Stimulated activated CD8-positive, alpha-beta memory T cell treated with anti-CD3 and anti-CD28 coated beads, Interleukin-4, amount 100 ng/mL, for 48 hours (primary cell): Measurements from ENCODE around the gene STXBP1.

Source experiments
- DNase-seq: peaks from one replicate; pipeline ENCODE4 v3.0.0-alpha.2; 2020

STXBP1 gene

DNA sequence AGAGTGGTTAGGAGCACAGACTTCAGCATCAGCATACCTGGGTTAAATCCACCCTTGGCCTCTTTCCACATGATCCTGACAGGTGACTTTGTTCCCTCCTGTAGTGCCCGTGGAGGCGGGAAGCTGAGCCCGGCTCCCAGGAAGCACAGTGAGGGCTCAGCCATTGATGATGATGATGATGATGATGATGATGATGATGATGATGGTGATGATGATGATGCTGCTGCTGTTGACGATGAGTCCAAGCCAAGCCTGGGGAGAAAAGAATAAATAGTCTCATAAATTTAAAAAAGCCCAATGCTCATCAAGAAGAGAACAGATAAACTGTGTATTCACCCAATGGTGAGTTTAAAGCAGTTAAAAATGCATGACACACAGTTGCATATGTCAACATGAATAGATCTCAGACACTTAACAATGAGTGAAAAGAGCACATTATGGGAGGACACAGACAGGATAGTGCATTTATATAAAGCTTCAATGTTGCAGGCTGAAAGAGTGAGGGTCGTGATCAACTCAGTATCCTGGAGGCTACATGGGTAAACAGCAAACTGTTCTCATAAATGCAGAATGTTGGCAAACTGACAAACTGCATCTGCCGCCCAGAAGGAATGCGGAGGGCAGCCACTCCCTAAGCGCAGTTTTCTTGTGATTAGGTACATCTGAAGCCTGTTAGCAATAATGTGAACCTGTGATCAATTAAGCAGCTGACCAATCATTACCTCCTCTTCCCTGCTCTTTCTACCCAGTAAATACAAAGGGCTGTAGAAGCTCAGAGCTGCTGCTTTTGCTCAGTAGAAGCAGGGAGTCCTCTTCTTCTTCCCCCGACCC, 83.0 kb downstream of the STXBP1 start:
- DNase-seq, result no peak

DNA sequence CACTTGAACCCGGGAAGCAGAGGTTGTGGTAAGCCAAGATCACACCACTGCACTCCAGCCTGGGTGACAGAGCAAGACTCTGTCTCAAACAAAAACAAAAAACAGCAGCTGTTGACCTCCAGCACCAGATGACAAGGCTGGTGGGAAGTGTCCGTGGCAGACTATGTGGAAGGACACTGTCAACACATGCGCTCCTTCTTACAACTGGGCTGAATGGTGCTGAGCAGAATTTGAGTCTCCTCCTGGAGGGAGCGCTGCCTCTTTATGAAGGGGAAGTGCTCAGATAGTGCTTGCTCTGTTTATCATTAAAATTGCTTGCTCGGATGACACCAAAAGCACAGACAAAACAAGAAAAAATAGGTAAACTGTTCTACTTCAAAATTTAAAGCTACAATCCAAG, 85.5 kb downstream of the STXBP1 start:
- no peak for DNase-seq

DNA sequence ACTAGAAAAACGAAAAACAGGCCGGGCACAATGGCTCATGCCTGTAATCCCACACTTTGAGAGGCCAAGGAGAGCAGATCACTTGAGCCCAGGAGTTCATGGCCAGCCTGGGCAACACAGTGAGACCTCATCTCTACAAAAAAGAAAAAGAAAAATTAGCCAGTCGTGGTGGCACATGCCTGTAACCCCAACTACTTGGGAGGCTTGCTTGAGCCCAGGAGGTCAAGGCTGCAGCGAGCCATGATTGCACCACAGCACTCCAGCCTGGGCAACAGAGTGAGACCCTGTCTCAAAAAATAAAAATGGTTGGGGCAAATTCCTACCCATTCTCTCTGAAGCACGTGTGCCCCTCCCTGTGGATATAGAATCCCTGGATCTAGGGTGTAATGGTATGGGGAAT, 86.3 kb downstream of the STXBP1 start:
- DNase-seq, result no peak

DNA sequence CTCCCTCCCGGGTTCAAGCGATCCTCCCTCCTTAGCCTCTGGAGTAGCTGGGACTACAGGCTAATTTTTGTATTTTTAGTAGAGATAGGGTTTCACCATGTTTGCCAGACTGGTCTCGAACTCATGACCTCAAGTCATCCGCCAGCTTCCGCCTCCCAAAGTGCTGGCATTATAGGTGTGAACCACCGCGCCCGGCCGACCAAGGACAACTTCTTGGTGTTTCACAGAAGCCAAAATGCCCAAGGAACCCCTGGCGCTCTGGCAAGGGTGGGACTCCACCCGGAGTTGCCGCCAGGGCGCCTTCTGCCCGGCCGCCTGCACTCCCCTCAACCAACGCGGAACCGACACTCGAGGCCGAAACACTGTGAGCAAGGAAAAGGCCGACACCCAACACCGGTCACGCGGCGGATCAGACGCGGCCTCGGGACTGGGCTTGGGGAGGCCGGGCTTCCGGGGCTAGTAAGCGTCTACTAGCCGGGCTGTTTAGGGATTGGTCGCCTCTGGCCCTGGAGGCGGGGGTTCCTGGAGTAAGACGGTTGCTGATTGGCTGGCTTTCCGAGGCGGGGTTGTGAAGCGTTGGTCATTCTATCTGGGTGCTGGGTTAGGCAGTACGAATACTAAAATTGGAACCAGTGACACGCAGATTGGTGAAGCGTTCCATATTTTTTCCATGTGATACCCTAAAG, 87.1 kb downstream of the STXBP1 start:
- peak; percentile 91 for DNase-seq

DNA sequence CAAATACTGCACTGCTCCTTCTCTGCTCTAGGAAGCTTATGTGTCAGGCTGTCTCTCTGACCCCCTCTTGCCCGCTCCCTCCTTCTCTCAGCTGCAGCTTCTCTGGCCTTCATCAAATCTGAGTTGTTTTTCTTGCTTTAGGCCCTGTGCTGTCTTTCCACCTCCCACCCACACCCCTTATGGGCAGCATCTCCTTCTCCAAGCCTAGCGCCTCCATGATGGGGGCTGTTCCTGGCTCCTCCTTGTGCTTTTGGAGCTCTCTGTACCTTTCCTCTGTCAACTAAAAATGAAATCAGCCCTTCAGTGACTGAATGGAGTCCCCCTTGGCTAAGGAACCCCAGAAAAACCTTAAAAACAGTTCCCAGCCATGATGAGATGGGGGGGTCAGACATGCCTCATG, 88.1 kb downstream of the STXBP1 start:
- no peak for DNase-seq

DNA sequence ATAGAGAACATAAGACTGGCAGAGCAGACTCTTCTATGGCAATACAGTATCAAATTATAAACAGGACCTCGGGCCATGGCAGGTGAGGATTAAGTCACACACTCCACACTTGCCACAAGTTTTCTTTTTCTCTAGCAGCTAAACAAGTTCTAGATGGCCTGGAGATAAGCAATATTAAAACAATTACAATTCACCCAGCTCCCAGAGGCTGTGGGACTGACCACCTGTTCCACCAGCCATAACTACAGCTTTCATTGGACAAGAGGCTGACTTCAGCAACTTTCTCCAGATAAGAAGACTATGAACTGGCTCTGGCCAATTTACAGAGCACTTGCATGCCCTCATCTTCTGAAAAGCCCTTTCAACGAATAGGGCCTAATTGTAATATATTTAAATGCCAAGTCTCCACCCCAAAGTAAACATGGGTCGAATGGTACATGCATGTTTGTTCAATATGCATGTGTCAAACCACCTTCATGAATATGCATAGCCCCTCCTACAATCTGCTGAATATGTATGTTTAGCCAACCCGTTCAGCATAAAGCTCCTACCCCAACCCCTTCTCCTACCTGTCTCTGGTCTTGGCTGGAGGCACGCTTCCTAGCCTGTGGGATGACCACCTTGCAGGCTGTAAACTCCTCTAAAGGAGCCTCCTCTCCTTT, 88.6 kb downstream of the STXBP1 start:
- DNase-seq, result no peak

DNA sequence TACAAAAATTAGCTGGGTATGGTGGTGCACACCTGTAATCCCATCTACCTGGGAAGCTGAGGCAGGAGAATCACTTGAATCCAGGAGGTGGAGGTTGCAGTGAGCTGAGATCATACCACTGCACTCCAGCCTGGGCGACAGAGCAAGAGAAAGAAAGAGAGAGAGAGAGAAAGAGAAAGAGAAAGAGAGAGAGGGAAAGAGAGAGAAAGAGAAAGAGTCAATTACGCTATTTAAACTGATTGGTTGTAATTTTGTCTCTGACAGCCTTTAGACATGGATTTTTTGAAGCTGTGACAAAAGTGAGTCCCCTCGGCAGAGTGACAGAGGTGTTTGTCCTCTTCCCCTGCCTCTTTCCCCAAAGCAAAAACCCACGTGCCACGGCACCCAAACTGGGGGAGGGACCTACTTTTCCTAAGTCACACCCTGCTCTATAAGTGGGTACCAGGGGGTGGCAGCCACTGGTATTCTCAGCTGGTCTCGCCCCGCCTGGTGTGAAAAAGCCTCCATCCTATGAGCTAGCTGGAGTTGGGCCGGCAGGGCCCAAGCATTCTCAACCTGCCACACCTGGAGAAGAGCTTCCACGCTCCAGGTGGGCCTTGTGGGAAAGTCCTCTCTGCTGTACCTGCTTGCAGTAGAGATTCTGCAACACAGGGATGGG, 91.3 kb downstream of the STXBP1 start:
- DNase-seq, result no peak

DNA sequence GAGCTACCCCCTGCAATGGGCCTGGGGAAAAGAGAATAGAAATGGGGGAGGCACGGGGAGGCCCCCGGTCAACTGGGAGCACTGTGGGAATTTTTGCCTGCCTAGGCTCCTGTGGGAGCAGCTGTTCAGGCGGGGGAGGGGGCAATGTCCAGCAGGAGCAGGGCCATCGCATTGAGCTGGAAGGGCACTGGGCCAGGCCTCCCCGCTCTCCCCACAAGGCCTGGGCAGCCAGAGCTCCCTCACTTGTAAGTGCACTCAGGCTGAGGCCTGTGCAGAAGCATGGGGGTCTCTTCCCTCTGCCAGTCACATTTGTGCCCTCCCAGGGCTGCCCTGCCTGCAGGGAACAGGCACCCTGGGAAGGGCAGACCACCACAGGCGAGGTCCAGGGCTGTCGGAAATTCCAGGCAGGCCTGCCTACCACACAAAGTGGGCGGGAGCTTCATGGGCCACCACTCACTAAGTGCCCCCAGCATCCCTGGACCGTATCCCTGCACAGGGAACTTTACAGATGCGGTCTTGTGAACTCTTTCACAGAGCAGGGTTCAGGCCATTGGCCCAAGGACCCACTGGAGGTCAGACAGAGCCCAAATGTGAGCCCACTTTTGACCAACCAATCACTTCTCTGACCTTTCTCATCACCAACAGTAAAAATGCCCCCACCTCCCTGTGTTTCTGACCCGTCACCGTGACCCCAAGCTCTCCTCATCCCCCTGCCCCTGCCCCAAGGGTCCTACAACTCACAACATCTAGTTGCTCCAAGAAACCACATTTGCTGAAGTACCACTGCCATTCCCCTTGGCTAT, 93.7 kb downstream of the STXBP1 start:
- DNase-seq, result no peak

DNA sequence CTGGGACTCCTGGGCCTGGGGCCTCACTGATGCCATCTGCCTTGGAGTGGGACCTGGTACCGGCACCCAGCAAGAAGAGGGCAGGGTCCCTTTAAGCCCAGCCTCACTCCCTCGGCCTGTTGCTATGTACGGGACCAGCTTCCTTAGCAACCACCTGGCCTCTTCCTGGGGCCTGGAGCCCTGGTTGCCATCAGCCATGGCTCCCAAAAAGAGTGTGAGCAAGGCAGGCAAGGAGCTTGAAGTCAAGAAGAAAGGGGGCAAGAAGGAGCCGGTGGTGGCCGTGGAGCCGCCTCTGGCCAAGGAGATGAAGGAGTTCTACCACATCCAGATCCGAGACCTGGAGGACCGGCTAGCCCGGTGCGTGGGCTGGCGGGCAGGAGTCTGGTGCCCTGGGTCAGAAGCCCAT, 94.8 kb downstream of the STXBP1 start, which contains the start of gene CFAP157:
Gene CFAP157, plus strand, starts transcription at position 153 of the 406 bp plus-strand sequence. Its CDS starts 44 bp downstream, at position 197.
- DNase-seq, result no peak

DNA sequence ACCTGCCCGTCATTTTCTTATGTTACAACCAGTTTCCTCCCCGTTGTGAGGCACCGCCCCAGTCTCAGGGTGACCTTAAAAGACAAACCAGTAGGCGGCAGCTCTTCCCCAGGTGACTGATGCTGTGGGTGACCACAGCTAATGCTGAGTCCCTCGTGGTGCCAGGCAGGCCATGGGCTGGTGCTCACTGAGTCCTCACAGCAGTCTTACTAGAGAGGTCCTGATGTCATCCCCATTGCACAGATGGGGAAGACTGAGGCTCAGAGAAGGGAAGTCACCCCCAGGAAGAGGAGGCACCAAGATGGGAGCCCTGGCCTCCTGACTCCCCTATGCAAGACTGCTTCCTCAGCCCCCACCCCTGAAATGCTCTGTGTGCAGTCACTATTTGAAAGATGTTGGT, 95.7 kb downstream of the STXBP1 start:
- peak; percentile 50 for DNase-seq

DNA sequence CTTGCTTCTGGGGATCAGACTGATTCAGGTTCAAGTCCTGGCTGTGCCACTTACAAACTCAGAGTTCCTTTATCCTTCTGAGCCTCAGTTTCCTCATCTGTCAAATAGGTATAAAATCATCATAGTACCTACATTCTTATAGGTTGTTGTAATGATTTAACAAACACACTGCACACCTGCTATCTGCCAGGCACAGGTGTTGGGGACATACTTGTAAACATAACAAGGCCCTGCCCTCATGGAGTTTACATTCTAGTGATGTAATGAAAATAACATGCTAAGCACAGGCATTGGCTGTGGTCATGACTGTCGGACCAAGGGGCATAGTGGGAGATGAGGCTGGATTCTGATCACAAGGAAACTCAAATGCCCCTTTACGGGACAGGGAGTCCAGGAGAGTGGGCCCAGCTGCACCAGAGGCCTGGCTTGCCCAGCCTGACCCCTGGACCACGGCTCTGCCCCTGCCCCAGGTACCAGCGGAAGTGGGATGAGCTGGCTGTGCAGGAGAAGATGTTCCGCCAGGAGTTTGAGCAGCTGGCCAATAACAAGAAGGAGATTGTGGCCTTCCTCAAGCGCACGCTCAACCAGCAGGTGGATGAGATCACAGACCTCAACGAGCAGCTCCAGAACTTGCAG, 97.0 kb downstream of the STXBP1 start:
- no peak for DNase-seq

DNA sequence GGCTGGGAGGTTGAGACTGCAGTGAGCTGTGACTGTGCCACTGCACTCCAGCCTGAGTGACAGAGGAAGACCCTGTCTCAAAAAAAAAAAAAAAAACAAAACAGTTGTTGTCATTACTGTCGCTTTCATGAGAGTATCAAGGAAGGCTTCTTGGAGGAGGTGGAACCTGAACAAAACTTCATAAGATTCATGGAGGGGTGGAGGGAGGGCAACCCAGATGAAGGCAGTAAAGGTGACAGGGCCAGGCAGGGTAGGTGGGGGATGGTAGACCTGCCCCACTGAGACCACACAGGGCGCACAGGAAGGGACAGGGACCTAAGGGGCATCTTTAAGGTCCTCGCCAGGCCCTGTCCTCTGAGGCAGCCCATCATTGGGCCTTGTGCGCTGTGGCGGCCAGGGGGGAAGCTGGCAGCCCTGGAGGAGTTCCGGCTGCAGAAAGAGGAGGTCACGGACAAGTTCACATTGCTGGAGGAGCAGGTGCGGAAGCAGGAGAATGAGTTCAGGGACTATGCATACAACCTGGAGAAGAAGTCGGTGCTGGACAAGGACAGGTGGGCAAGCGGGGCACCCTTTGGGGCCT, 98.2 kb downstream of the STXBP1 start:
- DNase-seq, result no peak

DNA sequence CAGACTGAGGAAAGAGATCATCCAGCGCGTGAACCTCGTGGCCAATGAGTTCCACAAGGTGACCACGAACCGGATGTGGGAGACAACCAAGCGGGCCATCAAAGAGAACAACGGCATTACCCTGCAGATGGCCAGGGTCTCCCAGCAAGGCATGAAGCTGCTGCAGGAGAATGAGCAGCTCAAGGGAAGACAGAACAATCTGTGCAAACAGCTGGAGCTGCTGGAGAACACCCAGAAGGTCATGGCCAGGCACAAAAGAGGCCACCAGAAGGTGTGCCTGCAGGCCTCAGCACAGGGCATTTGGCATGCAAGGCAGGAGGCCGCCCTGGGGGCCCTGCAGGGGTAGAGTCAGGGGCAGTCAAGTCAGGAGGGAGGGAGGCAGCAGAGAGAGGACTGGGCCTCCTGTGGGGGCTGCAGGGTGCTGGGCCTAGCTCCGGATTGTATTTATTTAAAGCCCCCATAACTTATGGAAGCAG, 99.2 kb downstream of the STXBP1 start:
- no peak for DNase-seq

DNA sequence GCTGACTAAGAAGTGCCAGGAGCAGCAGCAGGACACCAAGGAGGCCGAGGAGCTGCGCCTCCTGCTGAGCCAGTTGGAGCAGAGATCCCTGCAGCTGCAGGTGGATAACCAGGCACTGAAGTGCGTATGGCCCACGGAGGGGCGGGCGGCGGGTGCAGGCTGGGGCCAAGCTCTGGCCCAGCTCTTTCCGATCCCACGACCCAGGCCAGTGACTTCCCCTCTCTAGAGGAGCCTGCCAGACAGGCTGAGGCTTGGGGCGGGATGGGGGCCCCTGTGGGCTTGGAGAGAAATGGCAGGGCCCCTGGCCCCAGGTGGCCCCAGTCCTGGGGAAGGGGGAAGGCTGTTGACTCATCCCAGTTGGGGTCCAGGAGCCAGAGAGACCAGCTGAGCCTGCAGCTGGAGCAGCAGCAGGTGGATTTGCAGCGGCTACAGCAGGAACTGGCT, 99.8 kb downstream of the STXBP1 start:
- no peak for DNase-seq

DNA sequence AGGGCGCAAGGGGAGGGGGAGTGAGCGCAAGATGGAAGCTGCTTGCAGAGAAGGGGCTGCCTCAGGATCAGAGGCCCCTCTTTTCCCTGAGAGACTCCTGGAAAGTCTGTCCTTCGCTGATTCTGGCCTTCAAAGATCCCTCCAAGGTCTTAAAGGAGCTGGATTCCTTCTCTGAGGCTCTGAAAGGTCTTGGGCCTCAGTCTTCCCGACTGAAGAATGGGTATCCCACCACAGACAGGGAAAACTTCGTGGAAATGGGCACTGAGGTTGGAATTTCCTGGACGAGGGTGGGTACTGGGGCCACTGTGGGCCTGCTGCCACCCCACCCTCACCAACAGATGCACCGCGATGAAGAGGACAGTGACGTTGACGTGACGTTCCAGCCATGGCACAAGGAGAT, 100.3 kb downstream of the STXBP1 start:
- DNase-seq, result no peak

DNA sequence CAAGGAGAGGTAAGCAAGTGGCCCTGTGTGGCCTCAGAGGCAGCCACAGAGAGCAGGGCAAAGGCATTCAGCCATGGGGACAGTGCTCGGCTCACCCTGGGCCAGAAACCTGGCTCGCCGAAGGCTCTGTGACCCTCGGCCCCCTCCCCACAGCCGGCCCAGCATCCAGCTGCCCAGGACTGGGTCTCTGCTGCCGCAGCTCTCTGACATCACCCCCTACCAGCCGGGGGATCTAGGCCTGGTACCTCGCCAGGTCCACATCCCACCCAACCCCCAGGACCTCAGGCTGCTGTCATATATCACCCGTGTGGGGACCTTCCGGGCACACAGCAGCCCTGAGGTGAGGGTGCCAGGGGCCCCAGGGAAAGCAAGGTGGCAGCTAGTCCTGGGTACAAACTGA, 100.8 kb downstream of the STXBP1 start:
- no peak for DNase-seq

DNA sequence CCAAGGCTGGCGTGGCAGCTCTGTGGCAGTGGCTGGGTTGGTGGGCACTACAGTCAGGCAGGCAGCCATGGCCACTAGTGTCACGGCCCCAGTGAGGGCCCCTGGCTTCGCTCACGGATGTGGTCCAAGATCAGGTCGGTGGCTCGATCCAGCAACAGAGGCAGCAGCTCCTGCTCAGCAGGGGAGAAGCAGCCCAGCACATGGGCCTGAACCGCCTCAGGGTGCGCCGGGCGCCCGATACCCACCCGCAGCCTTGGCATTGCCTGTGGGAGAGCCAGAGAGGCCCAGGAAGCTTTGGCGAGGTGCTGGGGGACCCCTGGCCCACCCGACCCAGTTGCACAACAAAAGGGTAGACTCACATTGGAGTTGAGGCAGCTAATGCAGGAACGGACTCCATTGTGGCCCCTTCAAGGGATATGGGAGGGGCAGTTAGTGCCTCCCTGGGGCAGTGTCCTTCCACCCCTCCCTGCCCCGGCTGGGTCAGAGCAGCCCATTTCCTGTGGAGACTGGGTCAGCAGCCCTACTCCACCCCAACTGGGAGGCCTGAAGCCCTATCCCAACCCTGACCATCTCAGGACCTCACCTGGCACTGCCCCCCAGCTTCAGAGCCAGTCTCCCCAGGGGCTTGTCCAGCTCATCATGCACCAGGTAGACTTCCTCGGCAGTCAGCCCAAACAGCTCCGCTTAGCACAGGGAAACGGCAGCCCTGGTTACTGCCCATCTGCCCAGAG, 102.1 kb downstream of the STXBP1 start:
- DNase-seq, result no peak

DNA sequence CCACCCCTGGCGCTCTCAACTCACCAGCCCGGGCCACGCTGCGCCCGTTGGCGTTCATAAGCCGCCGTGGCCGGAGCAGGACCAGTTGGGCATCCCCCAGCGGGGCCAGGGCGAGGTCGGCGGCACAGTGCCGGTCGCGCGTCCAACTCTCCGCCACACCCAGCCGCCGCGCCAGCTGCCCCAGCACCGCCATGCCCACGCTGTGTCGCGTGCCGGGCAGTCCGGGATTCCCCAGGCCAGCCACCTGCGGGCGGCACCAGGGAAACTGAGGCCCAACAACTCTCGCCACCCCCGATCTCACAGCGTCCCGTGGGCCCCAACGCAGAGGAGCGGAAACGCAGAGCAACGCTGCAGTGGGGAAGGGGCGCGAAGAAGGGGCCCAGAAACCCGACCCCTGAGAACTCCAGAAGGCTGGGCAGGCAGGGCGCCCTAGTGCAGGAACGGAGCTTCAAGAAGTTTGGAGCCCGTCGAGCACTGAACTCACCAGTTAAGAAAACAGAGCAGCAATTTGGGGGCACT, 102.9 kb downstream of the STXBP1 start:
- peak; percentile 34 for DNase-seq

DNA sequence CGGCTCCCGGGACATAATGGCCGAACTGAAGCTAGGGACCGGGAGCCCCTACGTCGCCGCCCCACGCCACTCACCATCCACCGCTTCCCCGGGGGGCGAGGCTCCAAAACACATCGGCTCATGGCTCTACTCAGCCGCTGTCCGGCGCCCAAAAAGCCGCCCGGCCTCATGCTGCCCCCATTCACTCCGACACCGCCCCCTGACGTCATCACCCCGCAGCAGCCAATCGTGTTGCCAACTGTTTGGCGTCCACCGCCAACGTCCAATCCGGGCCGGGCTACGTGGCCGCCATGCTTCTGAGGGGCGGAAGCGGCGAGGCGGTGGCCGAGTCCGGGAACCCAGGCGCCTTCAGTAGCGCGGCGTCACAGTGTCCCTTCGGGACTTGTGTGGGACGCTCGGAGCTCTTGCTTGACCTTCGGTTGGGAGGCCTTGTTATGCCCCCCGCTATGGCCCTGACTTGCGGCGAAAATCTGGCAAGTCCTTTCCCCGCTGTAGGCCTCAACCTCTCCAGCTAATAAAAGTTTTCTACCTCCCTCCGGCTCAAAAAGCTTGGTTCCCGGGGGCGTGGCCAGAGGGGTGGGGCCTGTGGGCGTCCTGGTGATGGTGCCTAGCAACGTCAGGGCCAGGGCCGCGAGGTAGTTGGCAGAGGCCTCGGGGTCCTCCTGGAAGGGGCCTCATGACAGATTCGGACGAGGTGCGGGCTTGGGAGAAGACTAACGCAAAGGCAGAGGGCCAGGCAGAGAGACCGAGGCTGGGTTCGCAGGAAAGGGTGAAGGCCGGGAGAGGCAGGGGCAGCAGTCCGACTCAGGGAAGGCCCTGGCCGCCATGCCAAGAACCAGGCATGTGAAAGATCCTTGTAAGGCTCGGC, 103.6 kb downstream of the STXBP1 start, which contains the start of the genes PTRH1 and TTC16:
Gene PTRH1, minus strand, starts transcription at position 194 of the 868 bp plus-strand sequence. Its CDS starts 24 bp downstream, at position 170.
Gene TTC16, plus strand, starts transcription at position 610 of the 868 bp plus-strand sequence. Its CDS starts 67 bp downstream, at position 677.
- peak; percentile 99 for DNase-seq
